Measurements from ENCODE around the gene GPRIN2. TPM values are rescaled to one million over a fixed set of nuclear protein-coding genes. Genes with fewer than 3 reads are reported as not detected.
A peak's percentile ranks its signal among the peaks of the same experiment; 100 is the strongest.

GPRIN2 gene
- total RNA-seq, 2 experiments from 2014 or later = not detected

GRCh38 chr10:46543466-46544377 lies 12.7 kb downstream of the GPRIN2 start:
- H3K27ac Mint-ChIP-seq = no peak overlapping the region
- POLR2A ChIA-PET = no interaction called here
- ATAC-seq (no peak), DNase-seq (no peak)
- no peak overlapping the region for H3K4me3 Mint-ChIP-seq
- H3K27me3 Mint-ChIP-seq (ENCODE audit: low read depth) = peaks cover 26% of the 10 kb centered on the region
- CTCF ChIA-PET = interaction anchor here (1.1 kb wide), 1 partner anchor 1848 kb away, joined by 3 read pairs; no protein-coding TSS in a partner anchor
- H3K4me1 Mint-ChIP-seq (ENCODE audit: low read depth) = no peaks in the 10 kb centered on the region
- no peaks in the 10 kb centered on the region for H3K9me3 Mint-ChIP-seq (ENCODE audit: insufficient read depth)
- H3K36me3 Mint-ChIP-seq (ENCODE audit: low read depth) = no peaks in the 10 kb centered on the region

- DNase-seq (no peak), ATAC-seq (no peak)
- peaks cover 31% of the 10 kb centered on the region for H3K27me3 Mint-ChIP-seq (ENCODE audit: low read depth)
- no peaks in the 10 kb centered on the region for H3K36me3 Mint-ChIP-seq (ENCODE audit: low read depth)
- POLR2A ChIA-PET = no interaction called here
- no peaks in the 10 kb centered on the region for H3K4me1 Mint-ChIP-seq (ENCODE audit: low read depth)
- H3K4me3 Mint-ChIP-seq = no peak overlapping the region
- CTCF ChIA-PET = no interaction called here
- no peak overlapping the region for H3K27ac Mint-ChIP-seq
- H3K9me3 Mint-ChIP-seq (ENCODE audit: insufficient read depth) = no peaks in the 10 kb centered on the region
Observed at GRCh38 chr10:46542567-46543465, 13.6 kb downstream of the GPRIN2 start.

GRCh38 chr10:46541735-46542566 lies 14.5 kb downstream of the GPRIN2 start:
- peaks cover 33% of the 10 kb centered on the region for H3K27me3 Mint-ChIP-seq (ENCODE audit: low read depth)
- no peak for ATAC-seq

GRCh38 chr10:46541017-46541661 lies 15.3 kb downstream of the GPRIN2 start:
- ChIA-PET CTCF (no interaction called here), POLR2A (no interaction called here)
- H3K27me3 Mint-ChIP-seq (ENCODE audit: low read depth) = peaks cover 33% of the 10 kb centered on the region

More at GRCh38 chr10:46541735-46542566, 14.5 kb downstream of the GPRIN2 start:
- Mint-ChIP-seq H3K36me3 (ENCODE audit: low read depth) (no peaks in the 10 kb centered on the region), H3K4me3 (no peak overlapping the region), H3K4me1 (ENCODE audit: low read depth) (no peaks in the 10 kb centered on the region), H3K9me3 (ENCODE audit: insufficient read depth) (no peaks in the 10 kb centered on the region), H3K27ac (no peak overlapping the region)
- CTCF ChIA-PET = no interaction called here
- POLR2A ChIA-PET = no interaction called here
- DNase-seq = no peak

GRCh38 chr10:46540412-46541016 lies 15.9 kb downstream of the GPRIN2 start:
- Mint-ChIP-seq H3K27me3 (ENCODE audit: low read depth) (peaks cover 33% of the 10 kb centered on the region), H3K4me1 (ENCODE audit: low read depth) (no peaks in the 10 kb centered on the region), H3K27ac (no peak overlapping the region), H3K36me3 (ENCODE audit: low read depth) (no peaks in the 10 kb centered on the region), H3K9me3 (ENCODE audit: insufficient read depth) (no peaks in the 10 kb centered on the region), H3K4me3 (no peak overlapping the region)
- DNase-seq (no peak), ATAC-seq (no peak)
- ChIA-PET POLR2A (no interaction called here), CTCF (no interaction called here)

More at GRCh38 chr10:46541017-46541661, 15.3 kb downstream of the GPRIN2 start:
- no peak overlapping the region for H3K4me3 Mint-ChIP-seq
- no peaks in the 10 kb centered on the region for H3K36me3 Mint-ChIP-seq (ENCODE audit: low read depth)
- DNase-seq (no peak), ATAC-seq (peak; percentile 10)
- no peaks in the 10 kb centered on the region for H3K4me1 Mint-ChIP-seq (ENCODE audit: low read depth)
- no peaks in the 10 kb centered on the region for H3K9me3 Mint-ChIP-seq (ENCODE audit: insufficient read depth)
- no peak overlapping the region for H3K27ac Mint-ChIP-seq

GRCh38 chr10:46539596-46540411 lies 16.7 kb downstream of the GPRIN2 start:
- ChIA-PET POLR2A (no interaction called here), CTCF (no interaction called here)
- Mint-ChIP-seq H3K27ac (no peak overlapping the region), H3K36me3 (ENCODE audit: low read depth) (no peaks in the 10 kb centered on the region), H3K4me1 (ENCODE audit: low read depth) (no peaks in the 10 kb centered on the region), H3K27me3 (ENCODE audit: low read depth) (peaks cover 32% of the 10 kb centered on the region), H3K9me3 (ENCODE audit: insufficient read depth) (no peaks in the 10 kb centered on the region), H3K4me3 (no peak overlapping the region)
- ATAC-seq (no peak), DNase-seq (no peak)

- DNase-seq (no peak), ATAC-seq (no peak)
- Mint-ChIP-seq H3K36me3 (ENCODE audit: low read depth) (no peaks in the 10 kb centered on the region), H3K27me3 (ENCODE audit: low read depth) (peaks cover 30% of the 10 kb centered on the region), H3K9me3 (ENCODE audit: insufficient read depth) (no peaks in the 10 kb centered on the region), H3K4me3 (no peak overlapping the region), H3K4me1 (ENCODE audit: low read depth) (no peaks in the 10 kb centered on the region), H3K27ac (no peak overlapping the region)
- ChIA-PET POLR2A (no interaction called here), CTCF (no interaction called here)
Observed at GRCh38 chr10:46538717-46539426, 17.6 kb downstream of the GPRIN2 start.

GRCh38 chr10:46538155-46538554 lies 18.3 kb downstream of the GPRIN2 start:
- Mint-ChIP-seq H3K27ac (no peak overlapping the region), H3K4me1 (ENCODE audit: low read depth) (no peaks in the 10 kb centered on the region), H3K9me3 (ENCODE audit: insufficient read depth) (no peaks in the 10 kb centered on the region), H3K36me3 (ENCODE audit: low read depth) (no peaks in the 10 kb centered on the region), H3K4me3 (no peak overlapping the region), H3K27me3 (ENCODE audit: low read depth) (peaks cover 29% of the 10 kb centered on the region)
- ATAC-seq (no peak), DNase-seq (no peak)
- POLR2A ChIA-PET = no interaction called here
- CTCF ChIA-PET = no interaction called here

- CTCF ChIA-PET = no interaction called here
- no peak for DNase-seq
- Mint-ChIP-seq H3K27ac (no peak overlapping the region), H3K4me3 (no peak overlapping the region), H3K9me3 (ENCODE audit: insufficient read depth) (no peaks in the 10 kb centered on the region), H3K27me3 (ENCODE audit: low read depth) (peaks cover 22% of the 10 kb centered on the region), H3K4me1 (ENCODE audit: low read depth) (no peaks in the 10 kb centered on the region), H3K36me3 (ENCODE audit: low read depth) (no peaks in the 10 kb centered on the region)
- ATAC-seq = no peak
- POLR2A ChIA-PET = no interaction called here
Observed at GRCh38 chr10:46537309-46537708, 19.1 kb downstream of the GPRIN2 start.

- H3K9me3 Mint-ChIP-seq (ENCODE audit: insufficient read depth) = no peaks in the 10 kb centered on the region
- POLR2A ChIA-PET = no interaction called here
- peaks cover 24% of the 10 kb centered on the region for H3K27me3 Mint-ChIP-seq (ENCODE audit: low read depth)
- CTCF ChIA-PET = no interaction called here
- H3K4me3 Mint-ChIP-seq = no peak overlapping the region
- no peak overlapping the region for H3K27ac Mint-ChIP-seq
- no peak for ATAC-seq
- no peak for DNase-seq
- H3K36me3 Mint-ChIP-seq (ENCODE audit: low read depth) = no peaks in the 10 kb centered on the region
- H3K4me1 Mint-ChIP-seq (ENCODE audit: low read depth) = no peaks in the 10 kb centered on the region
Observed at GRCh38 chr10:46536781-46537180, 19.7 kb downstream of the GPRIN2 start.
